GM12878 (cell line): ENCODE results near the gene GARNL3.

Experiments used
- ATF2 ChIP-seq: IDR thresholded peaks from 2 replicates; pipeline ENCODE4 v1.6.1; 2012; ENCODE audit warnings: low read length, inconsistent platforms
- CTCF ChIP-seq, 3 experiments: IDR thresholded peaks in 2 of 3; conservative IDR thresholded peaks in 1 of 3; 2 replicates each; pipeline ENCODE4 v1.5.1; 2011; ENCODE audit warnings: low read depth in 3 of 3, low read length in 3 of 3, mild to moderate bottlenecking in 3 of 3, control low read depth in 2 of 3, moderate library complexity in 2 of 3, inconsistent platforms in 1 of 3, mixed read lengths in 1 of 3; ENCODE audit not compliant: control insufficient read depth in 2 of 3, insufficient read depth in 1 of 3; ENCODE audit errors: extremely low read depth in 1 of 3
- EP300 ChIP-seq, 2 experiments: fragments of 150-350 bp in 1 of 2; IDR thresholded peaks; 2 replicates each; pipeline ENCODE4 v1.6.1; 2011 to 2012; ENCODE audit warnings: low read depth in 2 of 2, low read length in 2 of 2, borderline replicate concordance in 1 of 2, improper control_type of control experiment in 1 of 2, inconsistent platforms in 1 of 2; ENCODE audit not compliant: control insufficient read depth in 1 of 2
- EZH2 ChIP-seq: IDR thresholded peaks from 2 replicates; pipeline ENCODE4 v1.6.1; 2012; ENCODE audit warnings: low read depth, mild to moderate bottlenecking, control low read depth, inconsistent platforms, low read length, borderline replicate concordance; ENCODE audit not compliant: control insufficient read depth
- JUND ChIP-seq: IDR thresholded peaks from 2 replicates; pipeline ENCODE4 v1.6.1; 2012; ENCODE audit warnings: low read depth, mild to moderate bottlenecking, low read length, improper control_type of control experiment, moderate library complexity
- NR2C1 ChIP-seq: fragments of 450-650 bp; IDR thresholded peaks from 2 replicates; pipeline ENCODE4 v1.6.1; 2017; ENCODE audit warnings: antibody characterized with exemption, mild to moderate bottlenecking, moderate library complexity
- POLR2A ChIP-seq: IDR thresholded peaks from 2 replicates; pipeline ENCODE4 v1.6.1; 2011; ENCODE audit warnings: low read depth, mild to moderate bottlenecking, low read length
- SP1 ChIP-seq: IDR thresholded peaks from one replicate; pipeline ENCODE4 v1.6.1; 2011; ENCODE audit warnings: low read depth, low read length
- SUZ12 ChIP-seq: fragments of 200-600 bp; sonication (generic); IDR thresholded peaks from one replicate; pipeline ENCODE4 v1.6.1; 2018; ENCODE audit warnings: antibody characterized with exemption, mild to moderate bottlenecking; ENCODE audit not compliant: unreplicated experiment
- TAF1 ChIP-seq: IDR thresholded peaks from 2 replicates; pipeline ENCODE4 v1.6.1; 2011; ENCODE audit warnings: mild to moderate bottlenecking, low read depth, low read length, borderline replicate concordance
- USF2 ChIP-seq: IDR thresholded peaks from 2 replicates; pipeline ENCODE4 v1.6.1; 2011; ENCODE audit warnings: low read depth, low read length, improper control_type of control experiment, borderline replicate concordance
- ZZZ3 ChIP-seq: IDR thresholded peaks from 2 replicates; pipeline ENCODE4 v1.6.1; 2011; ENCODE audit warnings: low read depth; ENCODE audit not compliant: control insufficient read depth, insufficient read length

- TF ChIP-seq CTCF (IDR thresholded peaks at IDR 0.05 in 2 of 3, conservative IDR thresholded peaks at IDR 0.05 in 1 of 3; ENCODE audit: control insufficient read depth in 2 of 3, extremely low read depth in 1 of 3, insufficient read depth in 1 of 3, low read depth in 3 of 3, low read length in 3 of 3) (no peak), ATF2 (no peak), SUZ12 (no peak), POLR2A (no peak), EP300 (IDR thresholded peaks at IDR 0.05; ENCODE audit: borderline replicate concordance in 1 of 2, control insufficient read depth in 1 of 2, low read depth in 2 of 2, low read length in 2 of 2) (no peak), EZH2 (no peak), ZZZ3 (no peak), NR2C1 (no peak), SP1 (no peak), JUND (no peak), TAF1 (no peak), USF2 (no peak)
Observed at GRCh38 chr9:127320115-127320378, 55.5 kb downstream of the GARNL3 start.
